Stimulated activated CD8-positive, alpha-beta memory T cell treated with anti-CD3 and anti-CD28 coated beads, Interleukin-2, amount 100 ng/mL, for 48 hours (primary cell): ENCODE measurements around the gene EPN1.
A peak's percentile ranks its signal among the peaks of the same experiment; 100 is the strongest.

ENCODE experiments used
- DNase-seq, 2 donors: peaks; one replicate each; pipeline ENCODE4 v3.0.0-alpha.2; 2020; ENCODE audit warnings: low read depth in 2 of 2

Gene EPN1

GRCh38 chr19:55646889-55647731 is 27.9 kb upstream of the EPN1 start:
- no peak for DNase-seq

GRCh38 chr19:55647732-55648584 is 27.1 kb upstream of the EPN1 start, which contains the start of gene CCDC106:
Gene CCDC106 (plus strand): TSS chr19:55648212. CDS start chr19:55649047, 835 bp downstream.
- no peak for DNase-seq

GRCh38 chr19:55648585-55649267 is 26.3 kb upstream of the EPN1 start:
- no peak for DNase-seq

- DNase-seq, result no peak
Observed at GRCh38 chr19:55649268-55650125, 25.5 kb upstream of the EPN1 start.

- no peak for DNase-seq
Observed at GRCh38 chr19:55650126-55650557, 24.9 kb upstream of the EPN1 start.

GRCh38 chr19:55650602-55651230 is 24.3 kb upstream of the EPN1 start:
- no peak for DNase-seq

- DNase-seq, result no peak
Observed at GRCh38 chr19:55651236-55651635, 23.8 kb upstream of the EPN1 start.

- DNase-seq, result no peak
Observed at GRCh38 chr19:55652311-55653128, 22.5 kb upstream of the EPN1 start.

GRCh38 chr19:55653651-55654322 is 21.2 kb upstream of the EPN1 start:
- peak; percentile 93 to 95 for DNase-seq

GRCh38 chr19:55654323-55654867 is 20.6 kb upstream of the EPN1 start:
- peak; percentile 92 to 98 for DNase-seq

GRCh38 chr19:55654868-55655647 is 20.0 kb upstream of the EPN1 start, which contains the start of gene U2AF2:
Gene U2AF2 (plus strand): TSS chr19:55655035. CDS start chr19:55655105, 70 bp downstream.
- DNase-seq, result peak; percentile 93

- no peak for DNase-seq
Observed at GRCh38 chr19:55655648-55656040, 19.4 kb upstream of the EPN1 start.

- no peak for DNase-seq
Observed at GRCh38 chr19:55656552-55656951, 18.5 kb upstream of the EPN1 start.

GRCh38 chr19:55656988-55657747 is 17.9 kb upstream of the EPN1 start:
- no peak for DNase-seq

- no peak for DNase-seq
Observed at GRCh38 chr19:55658846-55659459, 16.1 kb upstream of the EPN1 start.

GRCh38 chr19:55659822-55660221 is 15.2 kb upstream of the EPN1 start:
- no peak for DNase-seq

- DNase-seq, result no peak
Observed at GRCh38 chr19:55660404-55660803, 14.6 kb upstream of the EPN1 start.
